ENCODE data around the gene CTU2. TPM values are rescaled to one million over a fixed set of nuclear protein-coding genes. Genes with fewer than 3 reads are reported as not detected.

CTU2 gene
- polyA plus RNA-seq, 1 donor from 2014 or later: 26.3 TPM

DNA sequence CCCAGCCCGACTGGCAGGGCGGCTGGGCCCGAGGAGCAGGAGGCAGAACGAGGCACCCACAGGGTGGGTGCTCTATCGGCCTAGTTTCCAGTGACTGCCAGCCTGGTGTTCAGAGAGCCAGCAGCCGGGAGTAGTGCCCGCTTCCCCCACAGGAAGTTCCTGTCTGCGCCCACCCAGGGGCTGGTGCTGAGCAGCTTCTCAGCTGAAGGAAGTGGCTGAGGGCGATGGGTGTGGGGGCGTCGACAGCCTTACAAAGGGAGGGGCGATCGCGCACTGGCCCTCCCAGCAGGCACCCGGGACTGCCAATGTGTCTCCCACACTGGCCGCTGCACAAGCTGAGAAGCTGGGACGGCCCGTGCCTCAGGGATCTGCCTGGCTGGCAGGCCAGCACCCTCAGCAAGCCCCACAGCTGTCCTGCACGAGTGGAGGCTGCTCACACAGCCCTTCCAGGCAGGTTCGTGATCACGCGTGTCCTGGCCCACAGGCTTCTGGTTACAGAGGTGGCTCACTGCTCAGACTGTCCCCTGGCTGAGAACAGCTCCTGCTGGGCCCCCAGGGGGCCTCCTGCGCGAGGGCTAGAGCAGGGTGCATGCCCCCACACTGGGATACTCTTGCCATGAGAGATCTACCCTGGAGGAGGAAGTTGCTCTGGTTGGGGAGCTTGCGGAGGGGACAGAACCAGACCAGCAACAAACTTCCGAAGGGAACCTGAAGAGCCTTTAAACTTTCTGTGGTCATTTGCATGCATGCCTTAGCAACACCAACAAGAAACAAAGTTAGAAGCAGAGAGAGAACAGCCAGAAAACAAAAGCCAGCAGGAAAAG is 2.6 kb upstream of the CTU2 start:
- Histone ChIP-seq H3K79me2 (replicated peaks; ENCODE audit: insufficient read depth, low read length) (peaks cover 15% of the 10 kb centered on the region), H2AFZ (ENCODE audit: low read depth, low read length) (no peak overlapping the region), H3K4me3 (ENCODE audit: low read length) (no peak overlapping the region), H3K9me2 (ENCODE audit: insufficient read depth, low read length) (no peaks in the 10 kb centered on the region), H3F3A (ENCODE audit: insufficient read depth, low read length, poor library complexity, severe bottlenecking) (no peaks in the 10 kb centered on the region), H3K4me2 (ENCODE audit: low read length) (no peak overlapping the region), H3K36me3 (ENCODE audit: insufficient read depth, low read length) (no peaks in the 10 kb centered on the region), H3K9ac (ENCODE audit: low read length) (no peak overlapping the region), H3K9me3 (ENCODE audit: low read length) (no peaks in the 10 kb centered on the region), H3K27me3 (ENCODE audit: insufficient read depth, low read depth, low read length) (no peaks in the 10 kb centered on the region), H4K20me1 (ENCODE audit: insufficient read depth) (no peaks in the 10 kb centered on the region), H3K27ac (ENCODE audit: low read length) (no peak overlapping the region)
- TF ChIP-seq, protein P1, sequence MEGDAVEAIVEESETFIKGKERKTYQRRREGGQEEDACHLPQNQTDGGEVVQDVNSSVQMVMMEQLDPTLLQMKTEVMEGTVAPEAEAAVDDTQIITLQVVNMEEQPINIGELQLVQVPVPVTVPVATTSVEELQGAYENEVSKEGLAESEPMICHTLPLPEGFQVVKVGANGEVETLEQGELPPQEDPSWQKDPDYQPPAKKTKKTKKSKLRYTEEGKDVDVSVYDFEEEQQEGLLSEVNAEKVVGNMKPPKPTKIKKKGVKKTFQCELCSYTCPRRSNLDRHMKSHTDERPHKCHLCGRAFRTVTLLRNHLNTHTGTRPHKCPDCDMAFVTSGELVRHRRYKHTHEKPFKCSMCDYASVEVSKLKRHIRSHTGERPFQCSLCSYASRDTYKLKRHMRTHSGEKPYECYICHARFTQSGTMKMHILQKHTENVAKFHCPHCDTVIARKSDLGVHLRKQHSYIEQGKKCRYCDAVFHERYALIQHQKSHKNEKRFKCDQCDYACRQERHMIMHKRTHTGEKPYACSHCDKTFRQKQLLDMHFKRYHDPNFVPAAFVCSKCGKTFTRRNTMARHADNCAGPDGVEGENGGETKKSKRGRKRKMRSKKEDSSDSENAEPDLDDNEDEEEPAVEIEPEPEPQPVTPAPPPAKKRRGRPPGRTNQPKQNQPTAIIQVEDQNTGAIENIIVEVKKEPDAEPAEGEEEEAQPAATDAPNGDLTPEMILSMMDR (IDR thresholded peaks at IDR 0.05; ENCODE audit: poor library complexity, severe bottlenecking): no peak
- TF ChIP-seq POLR2AphosphoS5 (IDR thresholded peaks at IDR 0.05) (no peak), MXI1 (conservative IDR thresholded peaks at IDR 0.05; ENCODE audit: poor library complexity, severe bottlenecking) (no peak)

DNA sequence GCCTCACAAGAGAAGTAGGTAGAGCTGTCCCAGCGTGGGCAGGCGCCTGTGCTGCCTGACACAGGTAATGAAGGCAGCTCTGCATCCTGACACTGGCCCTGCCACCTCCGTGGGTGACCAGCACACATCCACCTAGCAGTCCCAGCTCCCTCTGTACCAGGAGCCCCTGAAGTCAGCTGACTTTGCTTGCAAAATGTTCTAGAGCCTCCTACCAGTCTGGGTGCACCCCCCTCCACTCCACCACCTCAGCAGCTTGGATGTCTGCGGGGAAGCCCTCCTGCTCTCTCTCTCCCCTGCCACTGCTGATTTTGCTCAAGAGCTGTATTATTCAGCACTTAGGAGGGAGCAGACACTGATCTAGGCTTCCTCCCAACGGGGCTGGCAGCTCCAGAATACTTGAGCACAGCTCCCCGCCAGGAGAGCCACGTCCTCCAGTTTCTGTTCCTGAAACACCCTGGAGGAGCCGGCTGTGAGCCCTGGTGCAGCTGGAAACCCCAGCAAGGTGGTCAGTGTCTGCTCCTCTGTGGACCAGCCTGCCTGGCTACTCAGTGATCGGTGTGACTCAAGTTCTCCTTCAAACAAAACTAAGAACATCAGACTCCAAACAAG is 1.1 kb upstream of the CTU2 start:
- H2AFZ ChIP-seq (ENCODE audit: low read depth, low read length): no peak overlapping the region
- H3K79me2 ChIP-seq (replicated peaks; ENCODE audit: insufficient read depth, low read length): peaks cover 15% of the 10 kb centered on the region
- no peaks in the 10 kb centered on the region for H3K9me3 ChIP-seq (ENCODE audit: low read length)
- peak overlapping the region; percentile 72 for H3K9ac ChIP-seq (ENCODE audit: low read length)
- H4K20me1 ChIP-seq (ENCODE audit: insufficient read depth): no peaks in the 10 kb centered on the region
- TF ChIP-seq TAF1 (IDR thresholded peaks at IDR 0.05; ENCODE audit: low read depth) (no peak), RAD21 (conservative IDR thresholded peaks at IDR 0.05) (no peak), EP300 (conservative IDR thresholded peaks at IDR 0.05; ENCODE audit: poor library complexity, severe bottlenecking) (no peak), POLR2AphosphoS5 (IDR thresholded peaks at IDR 0.05) (no peak), SMC3 (conservative IDR thresholded peaks at IDR 0.05; ENCODE audit: poor library complexity) (no peak), EZH2 (IDR thresholded peaks at IDR 0.05; ENCODE audit: borderline replicate concordance, insufficient read depth, low read length, poor library complexity, severe bottlenecking) (no peak), MXI1 (conservative IDR thresholded peaks at IDR 0.05; ENCODE audit: poor library complexity, severe bottlenecking) (no peak)
- TF ChIP-seq, protein P2, sequence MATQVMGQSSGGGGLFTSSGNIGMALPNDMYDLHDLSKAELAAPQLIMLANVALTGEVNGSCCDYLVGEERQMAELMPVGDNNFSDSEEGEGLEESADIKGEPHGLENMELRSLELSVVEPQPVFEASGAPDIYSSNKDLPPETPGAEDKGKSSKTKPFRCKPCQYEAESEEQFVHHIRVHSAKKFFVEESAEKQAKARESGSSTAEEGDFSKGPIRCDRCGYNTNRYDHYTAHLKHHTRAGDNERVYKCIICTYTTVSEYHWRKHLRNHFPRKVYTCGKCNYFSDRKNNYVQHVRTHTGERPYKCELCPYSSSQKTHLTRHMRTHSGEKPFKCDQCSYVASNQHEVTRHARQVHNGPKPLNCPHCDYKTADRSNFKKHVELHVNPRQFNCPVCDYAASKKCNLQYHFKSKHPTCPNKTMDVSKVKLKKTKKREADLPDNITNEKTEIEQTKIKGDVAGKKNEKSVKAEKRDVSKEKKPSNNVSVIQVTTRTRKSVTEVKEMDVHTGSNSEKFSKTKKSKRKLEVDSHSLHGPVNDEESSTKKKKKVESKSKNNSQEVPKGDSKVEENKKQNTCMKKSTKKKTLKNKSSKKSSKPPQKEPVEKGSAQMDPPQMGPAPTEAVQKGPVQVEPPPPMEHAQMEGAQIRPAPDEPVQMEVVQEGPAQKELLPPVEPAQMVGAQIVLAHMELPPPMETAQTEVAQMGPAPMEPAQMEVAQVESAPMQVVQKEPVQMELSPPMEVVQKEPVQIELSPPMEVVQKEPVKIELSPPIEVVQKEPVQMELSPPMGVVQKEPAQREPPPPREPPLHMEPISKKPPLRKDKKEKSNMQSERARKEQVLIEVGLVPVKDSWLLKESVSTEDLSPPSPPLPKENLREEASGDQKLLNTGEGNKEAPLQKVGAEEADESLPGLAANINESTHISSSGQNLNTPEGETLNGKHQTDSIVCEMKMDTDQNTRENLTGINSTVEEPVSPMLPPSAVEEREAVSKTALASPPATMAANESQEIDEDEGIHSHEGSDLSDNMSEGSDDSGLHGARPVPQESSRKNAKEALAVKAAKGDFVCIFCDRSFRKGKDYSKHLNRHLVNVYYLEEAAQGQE (IDR thresholded peaks at IDR 0.05; ENCODE audit: borderline replicate concordance): no peak
- TF ChIP-seq, protein P1 (IDR thresholded peaks at IDR 0.05; ENCODE audit: poor library complexity, severe bottlenecking): no peak
- H3K4me3 ChIP-seq (ENCODE audit: low read length): peak overlapping the region; percentile 94
- no peak overlapping the region for H3K27ac ChIP-seq (ENCODE audit: low read length)
- no peaks in the 10 kb centered on the region for H3K27me3 ChIP-seq (ENCODE audit: insufficient read depth, low read depth, low read length)
- H3K9me2 ChIP-seq (ENCODE audit: insufficient read depth, low read length): no peaks in the 10 kb centered on the region
- H3K36me3 ChIP-seq (ENCODE audit: insufficient read depth, low read length): no peaks in the 10 kb centered on the region
- no peaks in the 10 kb centered on the region for H3F3A ChIP-seq (ENCODE audit: insufficient read depth, low read length, poor library complexity, severe bottlenecking)
- peak overlapping the region; percentile 96 for H3K4me2 ChIP-seq (ENCODE audit: low read length)

All from neural cell (in vitro differentiated cells).